Measurements from ENCODE around the gene PIK3CG. TPM values are rescaled to one million over a fixed set of nuclear protein-coding genes. Genes with fewer than 3 reads are reported as not detected.

PIK3CG gene
- total RNA-seq, 2 donors from 2014 or later = 2.3 TPM

DNA sequence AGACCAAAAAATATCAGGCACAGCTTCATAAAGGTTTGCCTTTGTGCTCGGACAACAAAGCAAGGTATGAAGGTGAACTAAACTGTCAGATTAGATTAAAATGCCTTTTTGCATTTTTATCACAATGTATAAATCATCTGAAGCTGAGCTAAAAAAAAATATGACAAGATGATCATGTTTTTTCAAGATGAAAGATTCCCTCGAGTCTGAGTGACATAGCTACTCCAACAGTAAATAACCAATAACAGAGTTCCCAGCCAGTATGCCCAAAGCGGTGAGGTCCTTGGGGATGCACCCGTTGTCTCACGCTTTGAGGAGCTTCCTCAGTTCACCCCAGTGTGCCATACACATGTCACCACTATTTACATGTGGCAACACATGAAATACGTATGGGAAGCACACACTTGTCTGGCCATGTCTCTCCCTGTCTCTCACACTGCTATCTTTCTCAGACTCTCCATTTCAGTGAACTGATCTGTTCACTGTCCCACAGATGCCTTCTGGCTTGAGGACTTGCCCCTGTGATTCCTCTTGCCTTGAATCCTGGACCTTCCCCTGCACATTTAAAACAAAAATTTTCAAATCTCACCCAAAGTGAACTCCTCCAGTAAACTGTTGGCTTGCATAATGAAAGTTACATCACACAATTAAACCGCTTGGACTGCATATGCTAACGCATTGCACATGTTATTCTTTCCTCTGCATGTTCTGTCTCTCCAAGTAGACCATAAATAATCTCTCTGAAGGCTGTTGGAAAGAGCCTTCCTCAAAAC is 2.6 kb upstream of the PIK3CG start:
- H3K27ac ChIP-seq = no peak overlapping the region
- H3K27me3 ChIP-seq = no peaks in the 10 kb centered on the region
- TF ChIP-seq, protein P1, sequence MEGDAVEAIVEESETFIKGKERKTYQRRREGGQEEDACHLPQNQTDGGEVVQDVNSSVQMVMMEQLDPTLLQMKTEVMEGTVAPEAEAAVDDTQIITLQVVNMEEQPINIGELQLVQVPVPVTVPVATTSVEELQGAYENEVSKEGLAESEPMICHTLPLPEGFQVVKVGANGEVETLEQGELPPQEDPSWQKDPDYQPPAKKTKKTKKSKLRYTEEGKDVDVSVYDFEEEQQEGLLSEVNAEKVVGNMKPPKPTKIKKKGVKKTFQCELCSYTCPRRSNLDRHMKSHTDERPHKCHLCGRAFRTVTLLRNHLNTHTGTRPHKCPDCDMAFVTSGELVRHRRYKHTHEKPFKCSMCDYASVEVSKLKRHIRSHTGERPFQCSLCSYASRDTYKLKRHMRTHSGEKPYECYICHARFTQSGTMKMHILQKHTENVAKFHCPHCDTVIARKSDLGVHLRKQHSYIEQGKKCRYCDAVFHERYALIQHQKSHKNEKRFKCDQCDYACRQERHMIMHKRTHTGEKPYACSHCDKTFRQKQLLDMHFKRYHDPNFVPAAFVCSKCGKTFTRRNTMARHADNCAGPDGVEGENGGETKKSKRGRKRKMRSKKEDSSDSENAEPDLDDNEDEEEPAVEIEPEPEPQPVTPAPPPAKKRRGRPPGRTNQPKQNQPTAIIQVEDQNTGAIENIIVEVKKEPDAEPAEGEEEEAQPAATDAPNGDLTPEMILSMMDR (IDR thresholded peaks at IDR 0.05) = no peak
- H3K4me3 ChIP-seq = no peak overlapping the region
- no peaks in the 10 kb centered on the region for H3K9me3 ChIP-seq
- no peaks in the 10 kb centered on the region for H3K36me3 ChIP-seq
- no peak for DNase-seq
- no peaks in the 10 kb centered on the region for H3K4me1 ChIP-seq
- H3K9ac ChIP-seq (ENCODE audit: low read depth in 2 of 2, low read length in 2 of 2) = no peak overlapping the region
- intact Hi-C loops (cut with DNase I) = no loop called here

DNA sequence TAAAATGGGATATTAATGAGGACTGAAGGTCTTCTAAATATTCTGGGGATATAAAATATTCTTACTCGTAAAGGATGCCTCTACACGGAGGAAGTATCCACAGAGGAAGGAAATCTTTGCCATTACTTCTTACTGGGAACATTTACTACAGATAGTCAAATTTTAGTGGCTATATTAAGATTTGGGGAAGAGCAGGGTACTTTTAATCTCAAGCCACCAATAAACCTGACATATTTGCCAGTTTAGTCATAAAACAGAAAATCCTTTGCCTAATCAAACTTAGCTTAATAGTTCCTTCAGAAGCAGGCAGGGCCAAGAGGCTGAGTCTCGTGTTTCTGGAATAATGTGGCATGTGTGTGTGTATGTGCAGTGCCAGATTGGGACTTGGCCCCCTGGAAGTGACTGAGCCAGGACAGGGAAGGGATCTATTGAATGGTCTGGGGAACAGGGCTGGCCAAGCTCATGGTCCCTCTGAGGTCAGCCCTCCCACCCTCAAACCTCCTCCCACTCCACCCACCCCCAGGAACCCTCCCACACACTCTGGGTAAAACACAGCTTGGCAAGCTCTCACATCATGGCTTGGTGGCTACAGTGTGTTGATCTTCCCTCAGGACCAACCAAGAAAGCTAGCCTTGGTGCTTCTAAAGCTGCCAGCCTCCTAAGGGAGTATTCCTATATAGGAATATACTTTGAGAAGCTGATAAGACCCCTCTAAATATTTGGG is 1.6 kb upstream of the PIK3CG start:
- H3K4me3 ChIP-seq = no peak overlapping the region
- TF ChIP-seq, protein P1 (IDR thresholded peaks at IDR 0.05) = no peak
- intact Hi-C loops (cut with DNase I) = no loop called here
- H3K9me3 ChIP-seq = no peaks in the 10 kb centered on the region
- no peak overlapping the region for H3K9ac ChIP-seq (ENCODE audit: low read depth in 2 of 2, low read length in 2 of 2)
- H3K4me1 ChIP-seq = no peaks in the 10 kb centered on the region
- H3K36me3 ChIP-seq = no peaks in the 10 kb centered on the region
- no peak overlapping the region for H3K27ac ChIP-seq
- no peak for DNase-seq
- no peaks in the 10 kb centered on the region for H3K27me3 ChIP-seq

DNA sequence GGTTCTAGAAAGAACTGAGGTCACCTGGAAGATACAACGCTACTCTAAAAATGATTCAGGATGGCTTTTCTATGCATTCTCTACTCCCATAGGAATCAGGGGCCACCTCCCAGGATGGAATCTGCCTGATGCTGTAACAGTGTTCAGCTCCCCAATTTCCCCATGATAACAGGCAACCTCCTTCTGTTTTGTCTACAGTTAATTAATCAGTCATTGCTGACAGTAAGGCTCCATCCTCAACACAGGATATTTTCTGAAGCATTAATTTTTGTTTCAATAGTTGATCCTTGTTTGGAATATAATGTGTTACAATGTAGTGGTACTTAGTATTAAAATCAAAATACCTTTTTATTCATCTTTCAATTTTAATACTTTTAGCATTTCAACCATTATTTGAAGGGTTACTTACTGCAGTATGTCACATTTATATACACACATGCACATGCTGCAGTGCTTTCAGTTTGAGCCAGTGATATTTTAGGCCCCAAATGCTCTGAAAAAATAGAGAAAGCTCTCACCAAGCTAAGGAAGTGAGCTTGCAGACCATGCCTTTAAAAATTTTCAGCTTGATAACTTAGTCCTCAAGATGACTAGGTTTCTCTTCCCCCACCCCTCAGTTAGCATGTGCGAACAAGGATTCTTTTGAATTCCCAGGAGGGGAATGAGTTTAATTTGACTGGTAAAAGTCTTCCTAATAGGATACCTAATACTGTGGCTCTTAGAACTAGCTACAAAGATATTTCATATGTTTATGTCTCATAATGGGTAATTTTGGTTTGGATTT is 592 bp upstream of the PIK3CG start:
- no peaks in the 10 kb centered on the region for H3K9me3 ChIP-seq
- H3K9ac ChIP-seq (ENCODE audit: low read depth in 2 of 2, low read length in 2 of 2) = no peak overlapping the region
- intact Hi-C loops (cut with DNase I) = no loop called here
- H3K27me3 ChIP-seq = no peaks in the 10 kb centered on the region
- H3K27ac ChIP-seq = peak overlapping the region; percentile 57
- H3K36me3 ChIP-seq = no peaks in the 10 kb centered on the region
- no peak for DNase-seq
- H3K4me1 ChIP-seq = no peaks in the 10 kb centered on the region
- H3K4me3 ChIP-seq = no peak overlapping the region
- TF ChIP-seq, protein P1 (IDR thresholded peaks at IDR 0.05) = no peak

DNA sequence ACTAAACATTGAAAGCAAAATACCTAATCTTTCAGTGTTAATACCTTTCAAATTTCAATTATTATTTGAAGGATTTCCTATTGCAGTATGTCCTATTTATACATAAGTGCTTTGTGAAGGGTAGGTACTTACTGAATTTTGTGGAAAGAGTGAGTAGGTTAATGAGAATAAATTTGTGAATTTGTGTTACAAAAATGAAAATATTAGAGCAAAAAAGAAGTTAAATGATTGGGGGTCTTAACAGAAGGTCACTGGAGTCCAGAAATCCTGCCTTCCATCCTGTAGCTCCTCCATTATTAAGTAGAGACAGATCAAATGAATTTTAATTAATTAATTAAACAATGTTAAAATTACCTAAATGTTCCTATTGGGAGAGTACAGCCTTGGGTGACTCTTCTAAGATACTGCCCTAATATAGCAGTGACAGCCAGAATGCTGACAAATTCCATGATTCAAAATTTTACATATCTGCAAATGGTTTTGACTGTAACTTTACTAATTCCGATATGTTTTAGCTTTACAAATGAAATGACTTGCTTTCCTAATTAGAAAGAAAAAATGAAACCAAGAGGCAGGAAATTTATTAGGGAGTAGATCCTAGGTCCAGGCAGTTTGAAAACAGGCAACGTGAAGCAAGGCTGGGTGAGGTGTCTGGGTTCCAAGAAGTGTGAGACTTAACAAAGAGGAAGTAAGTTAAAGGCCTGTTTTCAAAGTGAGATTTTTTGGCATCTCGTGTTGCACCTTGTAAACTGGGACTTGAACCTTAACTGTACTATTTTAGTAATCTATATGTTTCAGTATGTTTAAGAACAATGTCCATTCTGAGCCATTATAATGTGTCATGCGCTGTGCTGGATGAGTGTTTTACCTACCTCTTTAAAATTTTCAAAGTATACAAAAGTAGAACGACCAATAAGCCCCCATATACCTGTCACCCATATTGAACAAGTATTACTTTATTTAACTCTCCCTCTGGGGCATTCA is 1.5 kb downstream of the PIK3CG start:
- Histone ChIP-seq H3K27ac (peak overlapping the region; percentile 57), H3K4me1 (no peaks in the 10 kb centered on the region), H3K4me3 (peak overlapping the region; percentile 4), H3K9me3 (no peaks in the 10 kb centered on the region), H3K36me3 (no peaks in the 10 kb centered on the region), H3K27me3 (no peaks in the 10 kb centered on the region), H3K9ac (ENCODE audit: low read depth in 2 of 2, low read length in 2 of 2) (no peak overlapping the region)
- DNase-seq = no peak
- TF ChIP-seq, protein P1 (IDR thresholded peaks at IDR 0.05) = no peak
- intact Hi-C loops (cut with DNase I) = no loop called here

Measured in colonic mucosa (tissue), 4 donors.